CD4-positive, alpha-beta memory T cell (primary cell): ENCODE measurements around the gene ELF2. TPM values are rescaled to one million over a fixed set of nuclear protein-coding genes. Genes with fewer than 3 reads are reported as not detected.
A peak's percentile ranks its signal among the peaks of the same experiment; 100 is the strongest.

Source experiments
- CTCF ChIA-PET: fragments of 350-600 bp; sonication (Branson Sonifier 250); formaldehyde crosslinking; loops from one replicate; lab custom pipeline; 2021; ENCODE audit warnings: inconsistent platforms; ENCODE audit not compliant: partially characterized antibody; lab: Charles Lee
- POLR2A ChIA-PET: fragments of 350-600 bp; sonication (Branson Sonifier 250); formaldehyde crosslinking; loops from one replicate; lab custom pipeline; 2021; ENCODE audit not compliant: partially characterized antibody; lab: Charles Lee
- DNase-seq, 5 donors: peaks; one replicate each; pipeline versions ENCODE4 v3.0.0 to v3.0.0-alpha.2; 2020 to 2022; ENCODE audit warnings: mixed read lengths in 1 of 5
- H3K27ac ChIP-seq: one replicate; pipeline ENCODE4 v1.7.0; 2013; ENCODE audit warnings: low read depth, low read length
- H3K27me3 ChIP-seq: 2 replicates; pipeline ENCODE4 v1.7.0; 2013; ENCODE audit warnings: mild to moderate bottlenecking, low read length, moderate library complexity; ENCODE audit not compliant: insufficient read depth
- H3K36me3 ChIP-seq: 2 replicates; pipeline ENCODE4 v1.7.0; 2013; ENCODE audit warnings: mild to moderate bottlenecking, low read length, moderate library complexity; ENCODE audit not compliant: insufficient read depth
- H3K4me1 ChIP-seq: 2 replicates; pipeline ENCODE4 v1.7.0; 2013; ENCODE audit warnings: mild to moderate bottlenecking, low read length, moderate library complexity; ENCODE audit not compliant: insufficient read depth
- H3K4me3 ChIP-seq, 2 donors: one replicate each; pipeline ENCODE4 v1.7.0; 2013; ENCODE audit warnings: low read length in 2 of 2, mild to moderate bottlenecking in 1 of 2
- H3K9me3 ChIP-seq, 2 donors: one replicate each; pipeline ENCODE4 v1.7.0; 2013; ENCODE audit warnings: low read length in 2 of 2, control low read depth in 1 of 2; ENCODE audit not compliant: control insufficient read depth in 1 of 2
- H3K27ac Mint-ChIP-seq, 7 donors: one replicate each; pipeline ENCODE4 v1.8.0; 2020 to 2021; ENCODE audit warnings: mixed read lengths in 7 of 7, mild to moderate bottlenecking in 6 of 7, inconsistent platforms in 3 of 7, moderate library complexity in 3 of 7
- H3K27me3 Mint-ChIP-seq, 2 donors: one replicate each; pipeline ENCODE4 v1.8.0; 2020 to 2021; ENCODE audit warnings: mixed read lengths in 2 of 2
- H3K36me3 Mint-ChIP-seq, 2 donors: one replicate each; pipeline ENCODE4 v1.8.0; 2020 to 2021; ENCODE audit warnings: mixed read lengths in 2 of 2, inconsistent platforms in 1 of 2, mild to moderate bottlenecking in 1 of 2
- H3K4me1 Mint-ChIP-seq, 4 donors: one replicate each; pipeline ENCODE4 v1.8.0; 2020 to 2021; ENCODE audit warnings: mixed read lengths in 4 of 4, mild to moderate bottlenecking in 1 of 4
- H3K4me3 Mint-ChIP-seq, 8 donors: one replicate each; pipeline ENCODE4 v1.8.0; 2020 to 2021; ENCODE audit warnings: mixed read lengths in 8 of 8, mild to moderate bottlenecking in 7 of 8, moderate library complexity in 6 of 8, inconsistent platforms in 3 of 8
- H3K9me3 Mint-ChIP-seq, 8 donors: one replicate each; pipeline ENCODE4 v1.8.0; 2020 to 2021; ENCODE audit warnings: mixed read lengths in 8 of 8, mild to moderate bottlenecking in 5 of 8, inconsistent platforms in 3 of 8, moderate library complexity in 1 of 8
- intact Hi-C: fragments of 100-400 bp; cut with micrococcal nuclease; formaldehyde crosslinking; loops from one replicate; pipeline ENCODE4 v1.15.1; 2023
- polyA plus RNA-seq, 2 donors: library from polyadenylated mRNA; unstranded; fragments of 300-500 nt; fragmentation: Illumina TruSeq; gene quantifications; one replicate each; pipeline ENCODE4 v1.2.3, GENCODE V29; 2021
- total RNA-seq, 2 experiments: library from RNA; stranded (reverse); gene quantifications; one replicate each; pipeline ENCODE4 v1.2.3, GENCODE V29; 2021

Gene ELF2
- total and polyA plus RNA-seq, 4 experiments from 2014 or later, result 27.4 to 81.4 (median 57.4) TPM

DNA sequence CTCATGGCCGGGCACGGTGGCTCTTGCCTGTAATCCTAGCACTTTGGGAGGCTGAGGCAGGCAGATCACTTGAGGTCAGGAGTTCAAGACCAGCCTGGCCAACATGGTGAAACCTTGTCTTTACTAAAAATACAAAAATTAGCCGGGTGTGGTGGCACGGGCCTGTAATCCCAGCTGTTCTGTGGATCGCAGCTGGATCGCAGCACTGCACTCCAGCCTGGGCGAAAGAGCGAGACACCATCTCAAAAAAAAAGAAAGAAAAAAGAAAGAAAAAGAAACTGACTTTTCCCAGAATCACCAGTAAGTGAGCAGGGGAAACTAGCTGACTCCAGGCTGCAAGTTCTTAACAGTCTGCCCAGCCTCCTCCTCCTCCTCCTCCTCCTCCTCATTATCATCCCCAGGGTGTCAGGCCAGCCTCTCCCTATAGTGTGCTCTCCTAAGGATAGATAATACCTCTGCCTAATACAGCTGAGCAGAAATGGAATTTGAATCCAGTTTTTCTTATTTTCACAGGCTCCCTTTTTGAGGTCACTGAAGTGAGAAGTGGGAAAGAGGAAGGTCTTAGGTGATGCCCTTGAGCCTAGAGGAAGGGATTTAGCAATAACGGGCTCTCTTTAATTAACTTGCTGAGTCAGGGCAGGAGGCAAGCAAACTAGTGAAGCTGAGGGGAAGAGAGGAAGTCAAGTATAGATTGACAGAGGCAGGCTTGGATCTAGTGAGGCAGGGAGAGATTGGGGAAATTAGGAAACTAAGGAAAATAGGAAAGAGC, 11.8 kb upstream of the ELF2 start:
- Histone ChIP-seq H3K36me3 (no peaks in the 10 kb centered on the region), H3K27ac (no peak overlapping the region), H3K27me3 (no peaks in the 10 kb centered on the region), H3K4me1 (no peaks in the 10 kb centered on the region), H3K9me3 (no peaks in the 10 kb centered on the region), H3K4me3 (no peak overlapping the region)
- intact Hi-C loops, result no loop called here
- H3K36me3 Mint-ChIP-seq, result no peaks in the 10 kb centered on the region
- peaks cover 0 to 3% (median 0%) of the 10 kb centered on the region in 8 donors for H3K9me3 Mint-ChIP-seq
- H3K27ac Mint-ChIP-seq, result peak overlapping the region in 1 of 7 donors; percentile 34
- no peak overlapping the region for H3K4me3 Mint-ChIP-seq
- no peaks in the 10 kb centered on the region for H3K27me3 Mint-ChIP-seq
- H3K4me1 Mint-ChIP-seq, result no peaks in the 10 kb centered on the region
- POLR2A ChIA-PET, result no interaction called here
- DNase-seq, result no peak
- CTCF ChIA-PET, result interaction anchor here (0.5 to 1.4 kb wide), 4 partner anchors 18 to 146 kb away, joined by 3 to 5 read pairs (median 3); no protein-coding TSS in a partner anchor

DNA sequence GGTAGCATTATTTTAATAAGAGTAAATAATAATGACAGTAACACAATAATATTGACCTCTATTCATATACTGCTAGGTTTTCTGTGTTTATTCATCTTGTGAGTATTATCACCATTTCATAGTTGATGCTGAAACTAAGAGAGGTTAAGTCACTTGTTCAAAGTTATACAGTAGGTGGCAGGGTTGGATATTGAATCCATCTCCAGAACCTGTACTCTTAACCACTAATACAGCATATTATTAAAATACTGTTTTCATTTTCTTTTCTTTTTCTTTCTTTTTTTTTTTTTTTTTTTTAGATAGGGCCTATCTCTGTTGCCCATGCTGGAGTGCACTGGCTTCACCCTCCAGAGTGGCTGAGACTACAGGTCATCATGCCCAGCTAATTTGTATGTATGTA, 7.1 kb upstream of the ELF2 start:
- H3K9me3 ChIP-seq, result no peaks in the 10 kb centered on the region
- Mint-ChIP-seq H3K27me3 (no peaks in the 10 kb centered on the region), H3K4me3 (no peak overlapping the region), H3K36me3 (no peaks in the 10 kb centered on the region), H3K9me3 (no peaks in the 10 kb centered on the region), H3K27ac (no peak overlapping the region), H3K4me1 (no peaks in the 10 kb centered on the region)
- no peaks in the 10 kb centered on the region for H3K27me3 ChIP-seq
- DNase-seq, result no peak
- ChIA-PET CTCF (interaction anchor here (1.2 kb wide), 1 partner anchor 103 kb away, joined by 3 read pairs; no protein-coding TSS in a partner anchor), POLR2A (no interaction called here)
- no peak overlapping the region for H3K4me3 ChIP-seq
- H3K4me1 ChIP-seq, result no peaks in the 10 kb centered on the region
- no peaks in the 10 kb centered on the region for H3K36me3 ChIP-seq
- intact Hi-C loops, result no loop called here
- H3K27ac ChIP-seq, result no peak overlapping the region

DNA sequence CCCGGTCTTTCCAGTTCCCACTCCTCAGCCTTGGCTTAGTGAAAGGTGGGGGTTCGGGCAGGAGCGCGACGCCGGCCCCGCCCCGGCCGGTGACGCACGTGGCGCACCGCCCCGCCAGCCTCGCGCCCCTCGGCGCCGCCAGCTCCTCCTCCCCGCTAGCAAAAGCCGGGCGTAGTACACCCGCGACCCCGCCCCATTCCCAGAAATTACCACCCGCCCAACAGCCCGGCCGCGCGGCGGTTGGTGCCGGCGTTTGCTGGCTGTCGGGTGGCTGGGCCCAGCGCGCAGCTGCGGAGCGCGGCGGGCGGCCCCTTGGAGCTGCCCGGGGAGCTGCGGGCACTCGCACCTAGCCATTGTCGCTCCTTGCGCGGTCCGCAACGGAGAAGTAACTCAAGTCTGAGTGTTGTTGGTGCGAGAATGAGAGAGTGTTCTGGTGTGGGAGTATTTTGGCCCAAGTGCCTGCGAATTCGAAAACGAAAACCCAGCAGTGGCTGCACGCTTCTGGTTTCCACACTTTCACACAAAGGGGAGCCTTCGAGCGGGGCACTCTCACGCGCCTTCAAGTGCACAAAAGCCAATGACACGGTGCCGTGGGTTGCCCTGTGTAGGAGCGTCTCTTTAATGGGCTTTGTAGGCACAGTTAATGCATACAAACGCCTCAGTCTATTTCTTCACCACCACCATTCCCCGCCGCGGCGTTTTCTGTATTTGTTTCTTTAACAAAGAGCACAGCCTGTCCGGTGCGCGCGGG, 1.0 kb upstream of the ELF2 start:
- Histone ChIP-seq H3K27ac (peak overlapping the region; percentile 96), H3K4me1 (peaks cover 17% of the 10 kb centered on the region), H3K4me3 (peak overlapping the region; percentile 88 to 89), H3K9me3 (no peaks in the 10 kb centered on the region), H3K36me3 (no peaks in the 10 kb centered on the region), H3K27me3 (no peaks in the 10 kb centered on the region)
- H3K9me3 Mint-ChIP-seq, result no peaks in the 10 kb centered on the region
- peaks cover 14 to 29% (median 18%) of the 10 kb centered on the region in 4 donors for H3K4me1 Mint-ChIP-seq
- intact Hi-C loops, result loop anchor here (1.0 to 5.0 kb wide), 10 partner anchors 49 to 1344 kb away; partner anchors contain the start of genes ELMOD2, NAA15, NOCT and SETD7
- CTCF ChIA-PET, result interaction anchor here (0.8 to 1.7 kb wide), 6 partner anchors 75 to 275 kb away, joined by 3 to 10 read pairs (median 3); no protein-coding TSS in a partner anchor
- no peaks in the 10 kb centered on the region for H3K27me3 Mint-ChIP-seq
- H3K27ac Mint-ChIP-seq, result peak overlapping the region; percentile 92 to 97 (median 96)
- peak overlapping the region; percentile 89 to 94 (median 92) for H3K4me3 Mint-ChIP-seq
- POLR2A ChIA-PET, result interaction anchor here (0.7 to 4.5 kb wide), 16 partner anchors 14 to 377 kb away, joined by 3 to 48 read pairs (median 5); partner anchors contain the start of genes NAA15, NDUFC1, NOCT and SETD7
- H3K36me3 Mint-ChIP-seq, result peaks cover 0 to 4% of the 10 kb centered on the region in 2 donors
- DNase-seq, result peak; percentile 92 to 94 (median 92)

DNA sequence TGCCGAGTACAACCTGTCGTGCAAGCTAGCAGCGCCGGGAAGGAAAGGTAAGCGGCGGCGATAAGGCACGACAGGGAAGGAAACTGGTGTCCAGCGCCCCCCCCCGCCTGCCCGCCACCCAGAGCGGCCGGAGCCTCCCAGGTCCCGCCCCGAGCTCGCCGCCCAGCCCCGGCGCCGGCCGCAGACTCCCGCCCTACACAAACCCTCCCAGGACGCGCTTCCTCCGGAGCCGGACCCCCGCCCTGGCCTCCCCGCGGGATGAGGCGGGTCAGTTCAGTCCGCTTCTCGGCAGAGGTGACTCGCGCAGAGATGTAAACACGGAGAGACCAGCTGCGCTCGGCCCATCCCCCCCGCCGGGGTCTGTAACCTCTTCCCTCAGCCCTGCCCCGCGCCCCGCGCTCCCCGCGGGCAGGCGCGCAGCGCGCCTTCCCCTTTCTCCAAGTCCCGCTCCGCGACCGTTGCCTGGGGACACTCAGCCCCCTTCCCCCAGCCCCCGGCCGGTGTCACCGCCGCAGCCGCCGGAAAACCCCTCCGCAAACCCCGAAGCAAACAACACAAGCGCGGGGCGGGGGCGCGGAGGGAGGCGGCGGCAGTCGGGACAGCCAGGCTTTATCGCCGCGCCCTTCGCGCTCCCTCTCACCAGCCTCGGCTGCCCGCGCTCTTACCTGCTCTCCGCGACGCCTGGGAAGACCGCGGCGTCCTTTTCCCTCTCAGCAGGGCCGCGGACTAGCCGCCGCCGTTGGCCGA, 543 bp downstream of the ELF2 start:
- H3K36me3 Mint-ChIP-seq, result peaks cover 0 to 4% of the 10 kb centered on the region in 2 donors
- H3K27ac Mint-ChIP-seq, result peak overlapping the region; percentile 86 to 95 (median 88)
- CTCF ChIA-PET, result interaction anchor here (1.1 to 1.5 kb wide), 4 partner anchors 9 to 146 kb away, joined by 3 to 6 read pairs (median 5); no protein-coding TSS in a partner anchor
- no peaks in the 10 kb centered on the region for H3K9me3 Mint-ChIP-seq
- peak overlapping the region; percentile 89 to 94 (median 92) for H3K4me3 Mint-ChIP-seq
- H3K27me3 ChIP-seq, result no peaks in the 10 kb centered on the region
- H3K27me3 Mint-ChIP-seq, result no peaks in the 10 kb centered on the region
- H3K4me3 ChIP-seq, result peak overlapping the region in 1 of 2 donors; percentile 61
- H3K36me3 ChIP-seq, result no peaks in the 10 kb centered on the region
- peak overlapping the region; percentile 65 for H3K27ac ChIP-seq
- H3K4me1 Mint-ChIP-seq, result peaks cover 22 to 34% (median 25%) of the 10 kb centered on the region in 4 donors
- H3K9me3 ChIP-seq, result no peaks in the 10 kb centered on the region
- intact Hi-C loops, result loop anchor here (1.0 to 5.0 kb wide), 9 partner anchors 51 to 1346 kb away; partner anchors contain the start of genes ELMOD2, NOCT and SETD7
- peak; percentile 73 to 85 (median 74) for DNase-seq
- H3K4me1 ChIP-seq, result peaks cover 17% of the 10 kb centered on the region
- POLR2A ChIA-PET, result interaction anchor here (1.0 to 4.5 kb wide), 10 partner anchors 90 to 381 kb away, joined by 3 to 48 read pairs (median 8); partner anchors contain the start of genes NAA15, NDUFC1, NOCT and SETD7

DNA sequence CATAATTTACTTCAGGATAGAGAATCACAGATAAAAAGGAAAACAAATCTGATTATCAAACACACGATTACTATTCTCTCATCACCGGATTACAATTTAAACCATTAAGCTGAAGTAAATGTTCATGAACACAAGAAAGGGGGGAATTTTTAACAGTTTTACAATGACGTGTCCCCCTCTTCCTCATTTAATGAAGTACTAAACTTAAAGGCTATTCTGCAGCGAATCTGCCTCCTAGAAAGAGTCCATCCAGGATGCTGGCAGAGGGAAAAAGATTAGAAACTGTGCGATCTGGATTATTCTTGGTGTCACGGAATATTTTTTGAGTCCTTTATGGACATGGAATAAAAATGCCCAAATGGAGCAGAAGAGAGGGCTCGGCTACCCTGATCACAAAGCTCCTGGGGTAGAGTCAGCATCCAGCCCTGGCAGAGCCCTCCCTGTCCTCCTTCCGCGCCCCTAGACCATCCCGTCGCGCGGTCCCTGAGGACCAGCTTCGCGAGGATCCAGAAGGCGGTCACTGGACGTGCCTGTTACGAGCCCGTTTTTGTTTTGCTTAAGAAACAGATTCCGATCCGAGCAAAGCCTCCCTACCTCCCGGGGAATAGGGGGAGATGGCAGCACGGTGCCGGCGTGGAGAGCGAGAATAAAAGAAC, 1.2 kb downstream of the ELF2 start:
- Mint-ChIP-seq H3K4me1 (peaks cover 22 to 34% (median 25%) of the 10 kb centered on the region in 4 donors), H3K27ac (peak overlapping the region; percentile 41 to 95 (median 87)), H3K4me3 (peak overlapping the region; percentile 89 to 94 (median 92)), H3K27me3 (no peaks in the 10 kb centered on the region), H3K9me3 (no peaks in the 10 kb centered on the region), H3K36me3 (peaks cover 0 to 4% of the 10 kb centered on the region in 2 donors)
- Histone ChIP-seq H3K36me3 (no peaks in the 10 kb centered on the region), H3K27ac (peak overlapping the region; percentile 65), H3K9me3 (no peaks in the 10 kb centered on the region), H3K4me3 (peak overlapping the region in 1 of 2 donors; percentile 61), H3K4me1 (peaks cover 17% of the 10 kb centered on the region), H3K27me3 (no peaks in the 10 kb centered on the region)
- intact Hi-C loops, result loop anchor here (2.0 to 5.0 kb wide), 7 partner anchors 52 to 1347 kb away; partner anchors contain the start of genes ELMOD2 and SETD7
- CTCF ChIA-PET, result interaction anchor here (1.1 to 1.5 kb wide), 3 partner anchors 8 to 145 kb away, joined by 3 to 6 read pairs (median 4); no protein-coding TSS in a partner anchor
- peak in 1 of 5 donors; percentile 3 for DNase-seq
- POLR2A ChIA-PET, result interaction anchor here (1.2 to 4.5 kb wide), 6 partner anchors 93 to 381 kb away, joined by 3 to 48 read pairs (median 18); partner anchors contain the start of genes NAA15, NDUFC1, NOCT and SETD7
